HCT116 (cell line): ENCODE measurements around the gene GGCT.

Source experiments
- ATF3 ChIP-seq: IDR thresholded peaks from 2 replicates; pipeline ENCODE4 v1.6.1; 2012
- CTCF ChIP-seq, 3 experiments: fragments of 200-600 bp in 1 of 3; sonication (generic) in 1 of 3; IDR thresholded peaks in 2 of 3; conservative IDR thresholded peaks in 1 of 3; 2 replicates each; pipeline ENCODE4 v1.5.1; 2012 to 2017; ENCODE audit warnings: low read depth in 2 of 3, low read length in 2 of 3, antibody characterized with exemption in 1 of 3, borderline replicate concordance in 1 of 3, control low read depth in 1 of 3, mild to moderate bottlenecking in 1 of 3, mixed read lengths in 1 of 3, mixed run types in 1 of 3, moderate library complexity in 1 of 3; ENCODE audit not compliant: insufficient read depth in 1 of 3
- ELF1 ChIP-seq: IDR thresholded peaks from 2 replicates; pipeline ENCODE4 v1.6.1; 2012; ENCODE audit warnings: low read depth, borderline replicate concordance
- EZH2phosphoT487 ChIP-seq: fragments of 200-600 bp; IDR thresholded peaks from 2 replicates; pipeline ENCODE4 v1.6.1; 2018; ENCODE audit warnings: antibody characterized with exemption, borderline replicate concordance
- MAX ChIP-seq: IDR thresholded peaks from 2 replicates; pipeline ENCODE4 v1.6.1; 2012
- POLR2A ChIP-seq: IDR thresholded peaks from 2 replicates; pipeline ENCODE4 v1.7.0; 2011; ENCODE audit warnings: borderline replicate concordance; ENCODE audit not compliant: insufficient read depth, insufficient read length; ENCODE audit errors: extremely low read depth
- RAD21 ChIP-seq: IDR thresholded peaks from 2 replicates; pipeline ENCODE4 v1.6.1; 2012; ENCODE audit warnings: low read depth, mild to moderate bottlenecking
- SP1 ChIP-seq: IDR thresholded peaks from 2 replicates; pipeline ENCODE4 v1.6.1; 2012; ENCODE audit warnings: low read depth

- TF ChIP-seq CTCF (IDR thresholded peaks at IDR 0.05 in 2 of 3, conservative IDR thresholded peaks at IDR 0.05 in 1 of 3; ENCODE audit: borderline replicate concordance in 1 of 3, insufficient read depth in 1 of 3, low read depth in 2 of 3, low read length in 2 of 3): no peak
- no peak for TF ChIP-seq RAD21
- no peak for TF ChIP-seq ATF3
- no peak for TF ChIP-seq POLR2A
- no peak for TF ChIP-seq MAX
- no peak for TF ChIP-seq ELF1
- TF ChIP-seq SP1: no peak
- TF ChIP-seq EZH2phosphoT487: no peak
Measured at GRCh38 chr7:30545791-30546555, 41.3 kb upstream of the GGCT start.
